Central memory CD8-positive, alpha-beta T cell (primary cell): ENCODE data around the gene GCAT.

Source experiments
- ATAC-seq: fragments of 150-1000 bp; cut with Tn5 transposase; replicated peaks from 2 replicates; pipeline ENCODE4 v1.10.0; 2022; ENCODE audit warnings: mild to moderate bottlenecking, moderate FRiP score, moderate number of reproducible peaks; ENCODE audit not compliant: poor library complexity, severe bottlenecking; ENCODE audit errors: extremely low read depth
- DNase-seq, 2 donors: peaks; one replicate each; pipeline ENCODE4 v3.0.0; 2021; ENCODE audit warnings: low spot score in 2 of 2
- H3K27ac Mint-ChIP-seq: one replicate; pipeline ENCODE4 v1.8.0; 2022; ENCODE audit warnings: low read depth, mild to moderate bottlenecking, moderate library complexity, mixed read lengths
- H3K27me3 Mint-ChIP-seq: one replicate; pipeline ENCODE4 v1.8.0; 2022; ENCODE audit warnings: mixed read lengths
- H3K36me3 Mint-ChIP-seq: one replicate; pipeline ENCODE4 v1.8.0; 2022; ENCODE audit warnings: mild to moderate bottlenecking, moderate library complexity, mixed read lengths; ENCODE audit not compliant: insufficient read depth
- H3K4me1 Mint-ChIP-seq: one replicate; pipeline ENCODE4 v1.8.0; 2022; ENCODE audit warnings: mixed read lengths
- H3K4me3 Mint-ChIP-seq: one replicate; pipeline ENCODE4 v1.8.0; 2022; ENCODE audit warnings: mild to moderate bottlenecking, moderate library complexity, mixed read lengths
- H3K9me3 Mint-ChIP-seq: one replicate; pipeline ENCODE4 v1.8.0; 2022; ENCODE audit warnings: mixed read lengths

Gene GCAT

DNA sequence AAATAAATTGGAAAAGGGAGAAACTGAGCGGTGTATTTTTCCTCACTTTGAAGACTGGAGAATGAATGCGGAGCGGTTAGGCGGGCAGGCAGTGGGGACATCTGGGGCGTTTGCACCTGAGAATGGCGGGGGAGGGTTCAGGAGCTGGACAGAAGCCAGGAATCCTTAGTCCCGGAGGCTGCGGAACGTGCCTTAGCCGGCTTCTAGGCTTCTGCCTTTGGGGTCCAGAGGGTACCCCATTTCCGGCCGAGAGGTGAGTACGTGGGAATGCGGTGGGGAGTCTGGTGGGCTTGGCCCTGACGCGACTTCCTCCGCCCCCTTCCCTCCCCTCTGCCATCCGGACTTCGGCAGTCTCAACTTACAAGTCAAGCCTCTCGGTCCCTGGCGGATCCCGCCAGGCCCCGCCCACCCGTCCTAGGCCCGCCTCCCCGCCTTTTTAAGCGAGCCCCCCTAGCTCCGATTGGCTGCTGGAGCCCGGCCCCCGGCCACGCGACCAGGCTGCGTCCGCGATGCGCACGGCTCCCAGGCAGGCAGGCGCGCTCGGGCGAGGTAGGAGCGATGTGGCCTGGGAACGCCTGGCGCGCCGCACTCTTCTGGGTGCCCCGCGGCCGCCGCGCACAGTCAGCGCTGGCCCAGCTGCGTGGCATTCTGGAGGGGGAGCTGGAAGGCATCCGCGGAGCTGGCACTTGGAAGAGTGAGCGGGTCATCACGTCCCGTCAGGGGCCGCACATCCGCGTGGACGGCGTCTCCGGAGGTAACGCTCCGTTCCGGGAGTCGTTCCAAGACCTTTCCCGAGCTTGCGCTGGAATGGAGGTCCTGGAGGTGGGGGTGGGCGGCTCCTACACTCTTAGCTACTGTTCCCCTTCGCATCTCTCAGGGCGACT lies at the start of gene GCAT:
TSS of gene GCAT (plus strand) at position 525 of the 884 bp plus-strand sequence. CDS start at position 559, 34 bp downstream.
- no peaks in the 10 kb centered on the region for H3K9me3 Mint-ChIP-seq
- H3K4me3 Mint-ChIP-seq: peak within 1 kb of the TSS; percentile 61
- H3K36me3 Mint-ChIP-seq: peaks cover 5% of the 10 kb centered on the region
- H3K27ac Mint-ChIP-seq: no peak within 1 kb of the TSS
- peaks cover 60% of the 10 kb centered on the region for H3K27me3 Mint-ChIP-seq
- peak; percentile 84 for ATAC-seq
- H3K4me1 Mint-ChIP-seq: peaks cover 38% of the 10 kb centered on the region
- DNase-seq: peak; percentile 44 to 61

DNA sequence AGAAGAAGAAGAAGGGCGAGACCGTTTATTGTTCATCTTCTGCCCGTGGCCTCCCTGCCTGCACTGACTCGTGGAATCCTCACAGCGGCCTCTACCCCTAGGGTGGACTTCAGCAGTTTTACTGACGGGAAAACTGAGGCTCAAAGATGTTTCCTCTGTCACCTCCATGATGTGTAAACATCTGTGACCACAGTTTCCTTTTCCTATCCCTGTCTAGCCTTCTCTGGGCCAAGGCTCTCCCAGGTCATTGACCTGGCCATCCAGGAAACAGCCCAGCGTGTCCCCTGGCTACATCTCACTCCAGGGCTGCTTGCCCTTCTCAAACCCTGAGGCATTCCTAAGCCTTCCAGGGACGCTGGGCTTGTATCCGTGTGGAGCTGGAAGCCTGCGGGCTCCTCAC lies 49.0 kb upstream of the GCAT start:
- Mint-ChIP-seq H3K9me3 (no peaks in the 10 kb centered on the region), H3K4me3 (no peak overlapping the region), H3K27ac (no peak overlapping the region), H3K4me1 (peaks cover 1% of the 10 kb centered on the region), H3K27me3 (no peaks in the 10 kb centered on the region), H3K36me3 (peaks cover 17% of the 10 kb centered on the region)
- ATAC-seq (no peak), DNase-seq (no peak)

DNA sequence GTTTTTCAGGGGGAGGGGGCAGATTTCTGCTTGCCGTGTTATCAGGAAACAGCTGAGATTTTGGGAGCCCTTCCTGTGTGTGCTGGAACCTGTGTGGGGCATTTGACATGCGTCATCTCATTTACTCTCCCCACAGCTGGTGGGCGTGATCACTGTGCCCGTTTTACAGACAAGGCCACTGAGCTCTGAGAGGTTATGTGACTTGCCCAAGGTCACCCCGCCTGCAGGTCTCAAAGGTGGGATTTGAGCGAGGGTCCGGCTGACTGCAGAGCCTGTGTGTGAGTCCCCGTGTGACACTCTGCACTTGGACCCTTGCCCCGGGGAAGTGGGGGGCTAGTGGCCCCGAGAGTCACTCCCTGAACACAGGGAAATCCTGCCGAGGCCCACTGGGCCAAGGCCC lies 48.5 kb upstream of the GCAT start:
- Mint-ChIP-seq H3K4me1 (peaks cover 6% of the 10 kb centered on the region), H3K36me3 (peaks cover 16% of the 10 kb centered on the region), H3K27ac (no peak overlapping the region), H3K9me3 (no peaks in the 10 kb centered on the region), H3K27me3 (no peaks in the 10 kb centered on the region), H3K4me3 (no peak overlapping the region)
- no peak for DNase-seq
- no peak for ATAC-seq

DNA sequence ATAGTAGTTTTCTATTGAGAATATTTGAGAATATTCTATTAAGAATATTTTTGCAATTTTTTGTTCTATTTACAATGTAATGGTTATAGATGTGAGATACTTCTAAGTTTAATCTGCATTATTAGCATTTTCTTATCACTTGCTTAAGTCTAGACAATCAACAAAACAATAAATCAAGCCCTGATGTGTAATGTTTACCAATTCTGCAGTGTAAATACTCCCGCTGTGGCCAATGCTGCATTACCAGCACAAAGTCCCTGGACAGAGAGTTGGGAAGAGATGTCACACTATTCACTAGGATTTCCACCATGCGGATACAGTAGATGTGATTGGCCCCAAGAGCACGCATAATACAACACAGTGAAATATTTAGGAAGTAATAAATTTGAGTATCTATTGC lies 47.6 kb upstream of the GCAT start:
- Mint-ChIP-seq H3K27ac (no peak overlapping the region), H3K36me3 (peaks cover 15% of the 10 kb centered on the region), H3K27me3 (no peaks in the 10 kb centered on the region), H3K4me3 (no peak overlapping the region), H3K9me3 (no peaks in the 10 kb centered on the region), H3K4me1 (peaks cover 6% of the 10 kb centered on the region)
- no peak for DNase-seq
- ATAC-seq: no peak

DNA sequence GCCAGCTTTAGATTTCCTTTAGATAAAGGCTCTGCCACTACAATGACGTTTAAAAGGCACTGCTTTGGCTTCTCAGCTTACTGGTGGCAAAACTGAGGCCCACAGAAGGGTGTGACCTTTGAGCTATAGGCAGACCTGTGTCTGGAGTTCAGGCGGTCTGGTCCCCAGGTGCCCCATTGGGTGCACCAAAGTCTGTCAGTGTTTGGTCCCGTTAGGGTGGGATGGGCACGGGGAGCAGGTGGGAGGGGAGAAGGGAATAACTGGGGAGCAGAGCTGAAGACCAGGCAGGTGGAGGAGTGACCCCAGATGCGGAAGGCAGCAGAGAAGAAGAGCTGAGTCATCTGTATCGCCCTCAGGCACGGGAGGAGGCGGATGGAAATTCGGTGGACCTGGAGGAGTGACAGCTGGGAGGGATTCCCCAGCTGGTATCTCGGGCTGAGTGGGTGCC lies 45.3 kb upstream of the GCAT start:
- Mint-ChIP-seq H3K27ac (peak overlapping the region; percentile 10), H3K27me3 (no peaks in the 10 kb centered on the region), H3K9me3 (no peaks in the 10 kb centered on the region), H3K4me1 (peaks cover 6% of the 10 kb centered on the region), H3K4me3 (no peak overlapping the region), H3K36me3 (peaks cover 14% of the 10 kb centered on the region)
- ATAC-seq (no peak), DNase-seq (no peak)

DNA sequence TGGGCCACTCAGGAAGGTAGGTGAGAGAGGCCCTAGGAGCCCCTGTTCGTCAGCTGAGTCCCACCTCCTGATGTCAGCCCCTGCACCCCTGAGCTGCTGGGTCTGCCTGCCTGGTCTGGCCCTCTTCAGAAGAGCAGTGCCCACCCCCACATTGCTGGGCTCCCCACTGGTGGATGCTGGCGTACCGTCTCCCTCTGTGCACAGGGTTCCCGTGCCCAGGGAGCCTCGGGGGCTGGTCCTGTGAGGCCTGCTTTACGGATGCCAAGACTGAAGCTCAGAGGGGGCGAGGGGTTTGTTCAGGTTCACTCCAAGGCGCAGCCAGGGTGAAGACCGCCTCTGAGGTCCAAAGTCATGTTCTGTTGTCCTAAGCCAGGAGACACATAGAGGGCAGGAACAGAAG lies 44.7 kb upstream of the GCAT start:
- Mint-ChIP-seq H3K27me3 (no peaks in the 10 kb centered on the region), H3K4me1 (peaks cover 6% of the 10 kb centered on the region), H3K27ac (no peak overlapping the region), H3K4me3 (no peak overlapping the region), H3K36me3 (peaks cover 13% of the 10 kb centered on the region), H3K9me3 (no peaks in the 10 kb centered on the region)
- no peak for ATAC-seq
- DNase-seq: no peak

DNA sequence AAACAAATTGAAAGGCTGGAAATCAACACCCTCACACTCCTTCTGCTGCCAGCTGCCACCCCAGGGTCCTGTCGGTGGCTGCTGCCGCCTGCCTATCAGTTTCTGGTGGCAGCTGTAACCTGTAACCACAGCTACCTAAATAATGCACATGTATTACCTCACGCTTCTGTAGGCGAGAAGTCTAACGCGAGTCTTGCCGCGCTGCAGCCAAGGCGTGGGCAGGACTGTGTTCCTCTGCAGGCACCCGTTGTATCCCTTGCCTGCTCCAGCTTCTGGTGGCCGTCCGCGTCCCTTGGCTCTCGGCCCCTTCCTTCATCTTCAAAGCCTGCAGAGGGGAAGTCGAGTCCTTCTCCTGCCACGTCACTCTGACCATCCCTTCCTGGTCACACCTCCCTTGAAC lies 44.1 kb upstream of the GCAT start:
- no peaks in the 10 kb centered on the region for H3K27me3 Mint-ChIP-seq
- no peak overlapping the region for H3K4me3 Mint-ChIP-seq
- peaks cover 8% of the 10 kb centered on the region for H3K36me3 Mint-ChIP-seq
- H3K4me1 Mint-ChIP-seq: peaks cover 6% of the 10 kb centered on the region
- no peak overlapping the region for H3K27ac Mint-ChIP-seq
- DNase-seq (no peak), ATAC-seq (no peak)
- no peaks in the 10 kb centered on the region for H3K9me3 Mint-ChIP-seq

DNA sequence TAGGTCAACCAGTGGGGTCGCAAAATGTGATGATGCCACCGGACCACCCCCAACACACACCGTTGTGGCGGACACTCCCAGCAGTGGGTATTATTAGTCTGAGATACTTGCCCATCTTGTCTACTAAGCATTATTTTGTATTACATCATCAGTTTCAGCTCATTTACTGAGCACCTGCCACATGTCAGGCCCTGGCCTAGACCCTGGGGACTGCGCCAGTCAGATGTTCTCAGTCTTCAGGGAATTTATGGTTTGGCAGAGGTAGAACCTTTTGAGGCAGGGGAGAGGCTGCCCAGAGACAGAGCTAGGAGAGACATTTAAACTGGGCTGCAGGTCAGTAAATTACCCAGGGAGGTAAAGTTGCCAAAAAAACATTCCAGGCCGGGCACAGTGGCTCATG lies 43.1 kb upstream of the GCAT start:
- H3K36me3 Mint-ChIP-seq: peaks cover 12% of the 10 kb centered on the region
- ATAC-seq: no peak
- peaks cover 6% of the 10 kb centered on the region for H3K4me1 Mint-ChIP-seq
- H3K27ac Mint-ChIP-seq: peak overlapping the region; percentile 77
- no peak overlapping the region for H3K4me3 Mint-ChIP-seq
- H3K9me3 Mint-ChIP-seq: no peaks in the 10 kb centered on the region
- no peak for DNase-seq
- H3K27me3 Mint-ChIP-seq: no peaks in the 10 kb centered on the region

DNA sequence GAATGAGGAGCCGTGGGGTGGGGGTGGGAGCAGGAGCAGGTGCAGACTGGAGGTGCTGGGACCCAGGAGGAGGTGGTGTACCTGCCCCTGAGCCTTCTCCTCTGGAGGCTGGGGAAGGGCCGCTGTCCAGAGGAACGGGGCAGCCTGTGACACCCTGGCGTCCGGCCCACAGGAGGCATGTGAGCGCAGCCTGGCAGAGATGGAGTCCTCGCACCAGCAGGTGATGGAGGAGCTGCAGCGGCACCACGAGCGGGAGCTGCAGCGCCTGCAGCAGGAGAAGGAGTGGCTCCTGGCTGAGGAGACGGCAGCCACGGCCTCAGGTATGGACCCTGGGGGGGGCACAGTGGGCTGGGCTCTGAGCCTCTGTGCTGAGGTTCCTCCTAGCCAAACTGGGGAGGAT lies 42.2 kb upstream of the GCAT start:
- DNase-seq (no peak), ATAC-seq (no peak)
- Mint-ChIP-seq H3K27me3 (no peaks in the 10 kb centered on the region), H3K36me3 (peaks cover 12% of the 10 kb centered on the region), H3K27ac (peak overlapping the region; percentile 77), H3K4me3 (no peak overlapping the region), H3K4me1 (peaks cover 6% of the 10 kb centered on the region), H3K9me3 (no peaks in the 10 kb centered on the region)

DNA sequence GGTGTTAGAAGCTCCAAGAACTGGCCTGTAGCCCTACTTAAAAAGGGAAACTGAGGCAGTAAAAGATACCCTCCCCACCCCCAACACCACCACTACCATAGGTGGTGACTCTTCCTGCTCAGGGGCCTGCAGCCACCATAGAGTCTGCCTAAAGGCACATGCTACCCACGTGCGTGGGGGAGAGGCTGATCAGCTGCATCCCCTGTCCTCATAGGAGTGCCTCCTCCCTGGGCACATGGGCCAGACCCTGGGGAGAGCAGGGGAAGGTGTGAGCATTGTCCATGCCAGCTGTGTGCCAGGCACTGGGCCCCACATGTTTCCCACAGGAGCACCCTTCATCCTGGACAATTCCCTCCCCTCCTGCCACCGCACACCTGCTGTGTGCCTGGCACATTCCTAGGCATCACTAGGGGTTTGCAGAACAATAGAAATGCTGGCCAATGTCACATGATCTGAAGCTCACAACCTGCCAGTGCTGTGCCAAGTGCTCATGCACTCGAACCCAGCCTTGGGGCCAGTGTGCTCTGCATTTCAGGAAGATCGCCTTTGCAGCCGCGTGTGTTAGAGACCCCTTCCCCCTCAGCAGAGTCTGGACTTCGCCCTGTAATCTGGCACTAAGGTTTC lies 41.7 kb upstream of the GCAT start:
- no peak for DNase-seq
- Mint-ChIP-seq H3K4me1 (peaks cover 6% of the 10 kb centered on the region), H3K9me3 (no peaks in the 10 kb centered on the region), H3K4me3 (no peak overlapping the region), H3K36me3 (peaks cover 12% of the 10 kb centered on the region), H3K27ac (no peak overlapping the region), H3K27me3 (no peaks in the 10 kb centered on the region)
- ATAC-seq: no peak

DNA sequence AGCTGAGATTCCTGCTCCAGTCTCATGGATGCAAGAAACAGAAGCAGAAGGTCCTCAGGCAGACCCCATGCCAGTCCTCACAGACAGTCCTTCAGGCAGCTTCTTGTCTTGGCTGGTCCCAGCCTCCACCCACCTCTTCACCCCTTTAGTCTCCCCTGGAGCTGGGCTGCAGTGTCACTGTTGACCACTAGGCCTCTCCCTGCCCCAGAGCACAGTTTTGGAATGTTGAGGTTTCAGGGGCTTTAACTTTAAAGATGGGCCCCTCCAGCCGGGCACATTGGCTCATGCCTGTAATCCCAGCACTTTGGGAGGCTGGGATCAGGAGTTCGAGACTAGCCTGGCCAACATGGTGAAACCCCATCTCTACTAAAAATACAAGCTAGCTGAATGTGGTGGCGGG lies 39.5 kb upstream of the GCAT start:
- Mint-ChIP-seq H3K9me3 (no peaks in the 10 kb centered on the region), H3K4me3 (no peak overlapping the region), H3K27ac (no peak overlapping the region), H3K36me3 (peaks cover 9% of the 10 kb centered on the region), H3K4me1 (peaks cover 6% of the 10 kb centered on the region), H3K27me3 (no peaks in the 10 kb centered on the region)
- ATAC-seq (no peak), DNase-seq (no peak)

DNA sequence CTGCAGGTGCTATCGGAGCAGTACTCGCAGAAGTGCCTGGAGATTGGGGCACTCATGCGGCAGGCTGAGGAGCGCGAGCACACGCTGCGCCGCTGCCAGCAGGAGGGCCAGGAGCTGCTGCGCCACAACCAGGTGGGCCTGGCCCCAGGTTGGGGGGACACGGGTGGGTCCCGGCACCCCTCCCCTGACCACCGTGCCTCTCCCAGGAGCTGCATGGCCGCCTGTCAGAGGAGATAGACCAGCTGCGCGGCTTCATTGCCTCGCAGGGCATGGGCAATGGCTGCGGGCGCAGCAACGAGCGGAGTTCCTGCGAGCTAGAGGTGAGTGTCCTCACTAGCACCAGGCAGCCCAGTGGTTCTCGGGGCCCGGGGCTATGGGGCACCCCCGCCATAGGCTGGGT lies 38.7 kb upstream of the GCAT start:
- no peak for DNase-seq
- Mint-ChIP-seq H3K4me1 (peaks cover under 1% of the 10 kb centered on the region), H3K27ac (no peak overlapping the region), H3K27me3 (no peaks in the 10 kb centered on the region), H3K9me3 (no peaks in the 10 kb centered on the region), H3K36me3 (peaks cover 11% of the 10 kb centered on the region), H3K4me3 (no peak overlapping the region)
- ATAC-seq: no peak

DNA sequence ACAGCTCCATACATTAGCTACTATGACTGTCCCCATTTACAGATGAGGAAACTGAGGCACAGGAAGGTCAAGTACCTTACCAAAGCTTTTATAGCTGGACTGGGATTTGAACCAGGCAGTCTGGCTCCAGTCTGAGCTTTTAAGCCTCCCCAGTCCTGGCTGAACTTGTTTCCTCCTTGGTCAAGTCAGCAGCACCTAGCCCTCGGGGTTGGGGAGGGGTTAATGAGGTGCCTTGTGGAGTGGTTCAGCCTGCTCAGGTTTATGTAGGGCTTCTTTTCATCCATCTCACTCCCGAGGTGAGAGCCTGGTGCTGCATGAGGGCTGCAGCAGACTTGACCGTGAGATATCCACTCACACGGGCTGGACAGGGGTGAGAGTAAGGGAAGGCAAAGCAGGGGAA lies 36.7 kb upstream of the GCAT start:
- no peaks in the 10 kb centered on the region for H3K27me3 Mint-ChIP-seq
- H3K9me3 Mint-ChIP-seq: no peaks in the 10 kb centered on the region
- ATAC-seq: no peak

More for the DNA sequence above, 36.7 kb upstream of the GCAT start:
- no peaks in the 10 kb centered on the region for H3K4me1 Mint-ChIP-seq
- H3K36me3 Mint-ChIP-seq: peaks cover 12% of the 10 kb centered on the region
- H3K27ac Mint-ChIP-seq: no peak overlapping the region
- H3K4me3 Mint-ChIP-seq: no peak overlapping the region
- DNase-seq: no peak
